ENCODE results near the gene DOK3. TPM values are rescaled to one million over a fixed set of nuclear protein-coding genes. Genes with fewer than 3 reads are reported as not detected.

Gene DOK3
- total RNA-seq, 6 experiments from 2014 or later = 1.1 to 2.6 (median 1.3) TPM

- no peak overlapping the region for H3K27ac Mint-ChIP-seq
- peaks cover 21% of the 10 kb centered on the region for H3K4me1 Mint-ChIP-seq (ENCODE audit: low read depth)
- no peak overlapping the region for H3K4me3 Mint-ChIP-seq
- peaks cover 2% of the 10 kb centered on the region; the same call in 1 of the 2 replicates for H3K27me3 Mint-ChIP-seq (ENCODE audit: insufficient read depth)
- no peaks in the 10 kb centered on the region for H3K9me3 Mint-ChIP-seq
- DNase-seq = no peak
- H3K36me3 Mint-ChIP-seq (ENCODE audit: low read depth) = peaks cover 30% of the 10 kb centered on the region
- TF ChIP-seq CTCF (IDR thresholded peaks at IDR 0.05) = no peak
Measured at GRCh38 chr5:177514541-177514940, 4.9 kb upstream of the DOK3 start.

GRCh38 chr5:177513500-177513899 is 3.9 kb upstream of the DOK3 start:
- no peak overlapping the region for H3K4me3 Mint-ChIP-seq
- DNase-seq = no peak
- TF ChIP-seq CTCF (IDR thresholded peaks at IDR 0.05) = no peak
- no peaks in the 10 kb centered on the region for H3K9me3 Mint-ChIP-seq
- H3K36me3 Mint-ChIP-seq (ENCODE audit: low read depth) = peaks cover 29% of the 10 kb centered on the region
- H3K27ac Mint-ChIP-seq = no peak overlapping the region
- peaks cover 2% of the 10 kb centered on the region; the same call in 1 of the 2 replicates for H3K27me3 Mint-ChIP-seq (ENCODE audit: insufficient read depth)
- H3K4me1 Mint-ChIP-seq (ENCODE audit: low read depth) = peaks cover 14% of the 10 kb centered on the region

DNA sequence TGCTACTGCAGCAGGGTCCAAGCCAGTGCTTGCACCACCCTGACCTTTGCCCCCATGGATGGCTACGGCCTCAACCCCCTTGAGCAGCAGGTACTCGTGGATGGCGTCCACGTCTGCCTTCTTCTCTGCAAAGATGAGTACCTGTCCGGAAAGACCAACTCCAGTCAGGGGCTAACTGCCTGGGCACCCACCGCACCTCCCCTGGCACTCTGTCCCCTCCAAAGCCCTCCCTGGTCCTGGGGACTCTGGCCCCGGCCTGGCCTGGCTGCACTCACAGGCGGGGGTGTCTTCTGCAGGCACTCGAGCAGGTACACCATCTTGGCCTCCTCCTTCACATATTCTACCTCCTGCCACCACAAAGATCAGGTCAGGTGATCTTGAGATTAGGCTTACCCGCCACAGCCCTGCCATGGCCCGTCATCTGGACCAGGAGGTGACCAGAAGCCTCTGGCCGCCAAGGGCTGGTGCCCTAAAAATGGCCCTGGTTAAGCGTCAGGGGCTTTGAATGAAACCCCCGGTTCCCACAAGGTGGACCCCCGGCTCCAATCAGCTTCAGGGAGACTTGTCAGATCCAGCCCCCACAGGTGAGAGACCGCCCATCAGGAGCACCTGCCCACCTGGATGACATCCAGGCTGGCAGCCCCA is 3.2 kb upstream of the DOK3 start:
- H3K9me3 Mint-ChIP-seq = no peaks in the 10 kb centered on the region
- TF ChIP-seq CTCF (IDR thresholded peaks at IDR 0.05) = no peak
- no peak for DNase-seq
- peaks cover 14% of the 10 kb centered on the region for H3K4me1 Mint-ChIP-seq (ENCODE audit: low read depth)
- H3K4me3 Mint-ChIP-seq = no peak overlapping the region
- H3K27ac Mint-ChIP-seq = no peak overlapping the region
- H3K36me3 Mint-ChIP-seq (ENCODE audit: low read depth) = peaks cover 29% of the 10 kb centered on the region
- peaks cover 2% of the 10 kb centered on the region; the same call in 1 of the 2 replicates for H3K27me3 Mint-ChIP-seq (ENCODE audit: insufficient read depth)

DNA sequence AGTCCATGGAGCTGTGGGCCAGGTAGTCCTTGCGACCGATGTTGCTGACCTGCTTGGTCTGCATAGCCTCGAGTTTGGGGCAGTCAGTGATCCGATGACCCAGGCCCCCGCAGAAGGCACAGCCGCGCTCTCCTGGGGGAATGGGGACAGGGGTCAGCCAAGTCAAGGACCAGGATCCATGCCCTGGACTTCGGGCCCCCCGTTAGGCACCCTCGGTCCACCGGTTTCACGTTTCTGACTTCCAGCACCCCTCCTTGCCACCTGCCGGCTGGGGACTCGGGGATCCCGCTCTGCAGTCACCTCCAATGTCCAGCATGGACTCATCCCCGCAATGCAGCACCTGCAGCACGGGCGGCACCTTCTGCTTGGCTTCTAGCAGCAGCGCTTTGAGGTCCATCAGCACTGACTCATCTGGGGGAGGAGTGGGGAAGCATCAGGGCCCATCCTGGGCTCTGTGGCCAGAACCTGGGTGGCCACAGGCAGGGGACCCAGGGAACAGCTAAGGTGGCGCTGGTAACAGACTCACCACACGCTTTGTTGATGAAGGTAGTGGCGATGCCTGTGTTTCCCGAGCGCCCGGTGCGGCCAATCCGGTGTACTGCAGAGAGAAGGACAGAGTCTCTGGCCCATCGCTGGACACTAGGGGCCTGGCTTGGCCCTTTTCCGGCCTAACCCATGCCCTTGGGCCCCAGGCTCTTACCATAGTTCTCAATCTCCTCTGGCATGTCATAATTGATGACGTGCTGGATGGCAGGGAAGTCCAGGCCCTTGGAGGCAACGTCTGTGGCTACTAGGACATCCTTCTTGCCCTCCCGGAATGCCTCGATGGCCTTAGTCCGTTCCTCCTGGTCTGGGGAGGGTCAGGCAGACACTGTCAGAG is 2.4 kb upstream of the DOK3 start:
- no peak for DNase-seq
- no peak overlapping the region for H3K4me3 Mint-ChIP-seq
- H3K36me3 Mint-ChIP-seq (ENCODE audit: low read depth) = peaks cover 29% of the 10 kb centered on the region
- no peak for TF ChIP-seq CTCF (IDR thresholded peaks at IDR 0.05)
- no peak overlapping the region for H3K27ac Mint-ChIP-seq
- no peaks in the 10 kb centered on the region for H3K9me3 Mint-ChIP-seq
- H3K27me3 Mint-ChIP-seq (ENCODE audit: insufficient read depth) = peaks cover 2% of the 10 kb centered on the region; the same call in 1 of the 2 replicates
- peaks cover 14% of the 10 kb centered on the region for H3K4me1 Mint-ChIP-seq (ENCODE audit: low read depth)

GRCh38 chr5:177511181-177511580 is 1.6 kb upstream of the DOK3 start:
- Mint-ChIP-seq H3K9me3 (no peaks in the 10 kb centered on the region), H3K4me1 (ENCODE audit: low read depth) (peaks cover 12% of the 10 kb centered on the region), H3K4me3 (no peak overlapping the region), H3K36me3 (ENCODE audit: low read depth) (peaks cover 28% of the 10 kb centered on the region), H3K27ac (no peak overlapping the region), H3K27me3 (ENCODE audit: insufficient read depth) (no peaks in the 10 kb centered on the region; the same call in 1 of the 2 replicates)
- no peak for DNase-seq
- no peak for TF ChIP-seq CTCF (IDR thresholded peaks at IDR 0.05)

Measured in HFFc6 (cell line).